Activated CD4-positive, CD25-positive, alpha-beta regulatory T cell treated with anti-CD3 and anti-CD28 coated beads, Interleukin-2, amount 50 U/mL, for 24 hours (primary cell): ENCODE measurements around the gene NUDT14.
A peak's percentile ranks its signal among the peaks of the same experiment; 100 is the strongest.

Experiments
- ATAC-seq, 2 donors: fragments of 150-1000 bp; cut with Tn5 transposase; one replicate each; pipeline ENCODE4 v1.10.0; 2021; ENCODE audit warnings: mild to moderate bottlenecking in 1 of 2, moderate library complexity in 1 of 2

NUDT14 gene

GRCh38 chr14:105180592-105181548 lies at the start of gene NUDT14:
NUDT14 (minus strand) TSS chr14:105181312; CDS start chr14:105181209, 103 bp downstream.
- peak; percentile 83 to 84 for ATAC-seq

GRCh38 chr14:105229099-105229655 lies 48.1 kb upstream of the NUDT14 start:
- no peak for ATAC-seq

GRCh38 chr14:105228562-105228961 lies 47.5 kb upstream of the NUDT14 start:
- no peak for ATAC-seq

GRCh38 chr14:105227346-105227745 lies 46.2 kb upstream of the NUDT14 start:
- no peak for ATAC-seq

GRCh38 chr14:105226198-105226597 lies 45.1 kb upstream of the NUDT14 start:
- ATAC-seq = no peak

- ATAC-seq = no peak
These were observed 43.9 kb upstream of the NUDT14 start for GRCh38 chr14:105224845-105225570.

GRCh38 chr14:105223770-105224544 lies 42.8 kb upstream of the NUDT14 start:
- no peak for ATAC-seq

- ATAC-seq = no peak
These were observed 42.1 kb upstream of the NUDT14 start for GRCh38 chr14:105223260-105223659.

- ATAC-seq = no peak
These were observed 40.6 kb upstream of the NUDT14 start for GRCh38 chr14:105221598-105222178.

- ATAC-seq = no peak
These were observed 39.8 kb upstream of the NUDT14 start for GRCh38 chr14:105220699-105221597.

GRCh38 chr14:105219753-105220152 lies 38.6 kb upstream of the NUDT14 start:
- ATAC-seq = no peak

GRCh38 chr14:105219043-105219612 lies 38.0 kb upstream of the NUDT14 start:
- ATAC-seq = no peak

GRCh38 chr14:105218611-105219010 lies 37.5 kb upstream of the NUDT14 start:
- no peak for ATAC-seq

- ATAC-seq = no peak
These were observed 36.7 kb upstream of the NUDT14 start for GRCh38 chr14:105217774-105218173.

- ATAC-seq = no peak
These were observed 35.6 kb upstream of the NUDT14 start for GRCh38 chr14:105216490-105217247.

GRCh38 chr14:105215602-105216001 lies 34.5 kb upstream of the NUDT14 start:
- no peak for ATAC-seq

- no peak for ATAC-seq
These were observed 33.3 kb upstream of the NUDT14 start for GRCh38 chr14:105214324-105214915.

- ATAC-seq = no peak
These were observed 32.2 kb upstream of the NUDT14 start for GRCh38 chr14:105213361-105213760.

- ATAC-seq = no peak
These were observed 31.6 kb upstream of the NUDT14 start for GRCh38 chr14:105212541-105213300.
